GM21576 (cell line): ENCODE results near the gene ADAM22.

Experiments
- ATAC-seq: cut with Tn5 transposase; IDR thresholded peaks from one replicate; pipeline ENCODE4 v1.9.1; 2021; ENCODE audit warnings: mild to moderate bottlenecking, moderate library complexity; ENCODE audit not compliant: unreplicated experiment

Gene ADAM22

DNA sequence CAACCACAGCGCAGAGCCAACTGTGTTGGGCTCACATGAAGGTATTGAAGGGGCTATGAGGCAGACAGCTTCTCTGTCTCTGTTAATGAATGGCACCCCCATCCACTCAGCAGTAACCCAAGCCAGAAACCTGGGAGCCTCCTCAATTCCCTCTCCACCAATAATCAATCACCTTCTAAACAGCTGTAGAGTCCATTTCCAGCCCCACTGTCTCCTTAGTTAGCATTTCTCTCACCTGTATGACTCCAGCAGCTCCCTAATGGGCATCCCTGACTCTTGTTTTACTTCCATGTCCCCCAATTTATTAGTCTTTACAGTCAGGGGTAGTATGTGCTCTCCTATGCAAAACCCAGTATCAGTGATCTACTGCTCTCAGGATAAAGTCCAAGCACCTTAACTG lies 278.9 kb downstream of the ADAM22 start:
- ATAC-seq = no peak

DNA sequence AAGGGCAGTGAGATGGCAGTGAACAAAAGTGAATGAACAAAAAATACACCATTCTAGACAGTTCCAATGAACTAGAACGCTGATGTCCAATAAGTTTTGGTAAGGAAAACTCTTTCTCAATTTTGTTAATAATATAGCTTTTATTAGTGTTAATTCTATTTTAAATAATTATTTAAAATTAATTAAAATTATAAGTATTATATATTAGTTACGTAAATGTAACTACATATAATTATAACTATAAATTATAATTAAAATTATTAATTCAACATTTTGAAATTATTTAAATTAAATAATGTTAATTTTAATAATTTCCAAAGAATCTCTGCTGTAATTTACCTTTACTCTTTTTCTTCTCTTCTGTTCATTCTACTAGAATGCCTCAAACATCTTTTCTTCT lies 280.4 kb downstream of the ADAM22 start:
- no peak for ATAC-seq

DNA sequence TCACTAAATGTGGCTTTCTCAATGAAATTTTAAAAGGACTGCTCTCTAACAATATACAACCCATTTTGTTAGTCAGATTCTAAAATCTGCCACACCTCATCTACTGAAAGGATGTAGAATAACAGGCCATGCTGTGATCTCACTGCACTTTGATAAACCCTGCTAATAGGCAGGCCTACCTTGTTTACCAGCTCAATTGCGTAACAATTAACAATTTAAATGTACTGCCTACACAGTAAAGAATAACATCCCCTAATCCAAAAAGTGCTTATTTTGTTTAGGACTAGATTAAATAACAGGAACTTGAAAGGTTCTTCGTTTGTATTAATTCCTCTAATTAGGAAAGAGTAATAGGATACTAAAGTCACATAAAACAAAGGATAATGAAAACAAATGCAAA lies 281.2 kb downstream of the ADAM22 start:
- no peak for ATAC-seq

DNA sequence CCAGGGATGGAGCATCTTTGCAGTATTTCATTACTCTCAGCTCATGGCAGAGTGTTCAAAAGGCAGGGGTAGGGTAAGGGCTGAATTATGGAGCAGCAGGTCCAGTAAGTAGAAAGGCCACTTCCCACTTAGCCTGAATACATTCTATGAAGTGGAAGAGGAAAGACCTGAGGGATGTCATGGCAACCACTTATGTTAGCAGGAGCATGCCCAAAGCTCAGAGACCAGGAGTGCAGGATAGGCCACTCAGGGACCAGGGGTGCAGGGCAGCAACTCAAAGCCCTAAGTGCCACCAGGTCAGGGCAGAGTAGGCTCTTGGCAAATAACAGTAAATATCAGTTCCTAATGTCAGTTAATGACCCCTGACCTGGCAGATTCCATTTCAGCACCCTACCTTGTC lies 282.2 kb downstream of the ADAM22 start:
- ATAC-seq = no peak

DNA sequence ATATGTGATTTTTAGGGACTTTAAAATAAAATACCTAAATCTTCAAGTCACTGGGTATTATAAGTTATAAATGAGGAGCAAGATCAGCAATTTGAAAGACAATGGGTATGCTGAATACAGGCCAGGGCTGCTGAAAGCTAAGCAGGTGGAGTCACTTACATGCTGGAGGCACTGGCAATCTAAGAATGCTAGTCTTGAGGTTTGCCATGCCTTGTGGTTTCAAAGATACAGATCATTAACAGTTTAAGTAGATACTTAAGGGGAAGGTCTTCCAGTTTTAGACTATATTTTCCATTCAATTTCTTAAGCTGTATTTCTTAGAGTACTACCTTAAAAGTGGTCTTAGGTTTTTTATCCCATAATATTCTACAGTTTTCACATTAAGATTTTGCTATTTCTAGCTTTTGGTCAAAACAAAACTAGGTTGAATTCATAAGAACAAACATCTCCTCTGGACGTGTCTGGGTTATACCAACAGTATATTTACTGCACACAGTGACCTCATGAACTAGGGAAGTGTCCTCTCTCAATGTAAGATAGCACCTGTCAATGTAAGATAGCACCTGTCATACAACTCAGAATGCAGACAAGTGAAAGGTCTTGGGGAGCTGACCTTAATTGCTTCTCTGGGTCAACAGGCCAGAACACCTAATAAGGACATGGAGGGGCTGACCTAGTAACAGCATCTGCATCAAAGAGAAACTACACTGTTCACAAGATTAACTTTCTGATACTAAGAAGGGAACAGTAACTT lies 283.8 kb downstream of the ADAM22 start:
- ATAC-seq = peak; percentile 78

DNA sequence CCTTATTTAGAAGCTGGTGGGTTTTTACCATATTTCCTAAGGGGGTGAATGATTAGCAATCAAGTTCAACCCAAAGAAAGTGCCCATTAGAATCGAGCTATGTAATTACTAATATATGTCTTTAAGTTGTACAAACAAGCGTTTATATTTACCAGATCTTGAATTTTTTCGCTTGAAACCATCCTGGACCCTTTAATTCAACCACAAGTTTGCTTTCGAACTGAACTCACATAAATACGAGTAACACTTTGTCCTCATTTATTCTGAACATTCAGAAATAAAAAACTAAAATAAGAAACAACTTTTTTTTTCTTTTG lies 284.3 kb downstream of the ADAM22 start:
- no peak for ATAC-seq

DNA sequence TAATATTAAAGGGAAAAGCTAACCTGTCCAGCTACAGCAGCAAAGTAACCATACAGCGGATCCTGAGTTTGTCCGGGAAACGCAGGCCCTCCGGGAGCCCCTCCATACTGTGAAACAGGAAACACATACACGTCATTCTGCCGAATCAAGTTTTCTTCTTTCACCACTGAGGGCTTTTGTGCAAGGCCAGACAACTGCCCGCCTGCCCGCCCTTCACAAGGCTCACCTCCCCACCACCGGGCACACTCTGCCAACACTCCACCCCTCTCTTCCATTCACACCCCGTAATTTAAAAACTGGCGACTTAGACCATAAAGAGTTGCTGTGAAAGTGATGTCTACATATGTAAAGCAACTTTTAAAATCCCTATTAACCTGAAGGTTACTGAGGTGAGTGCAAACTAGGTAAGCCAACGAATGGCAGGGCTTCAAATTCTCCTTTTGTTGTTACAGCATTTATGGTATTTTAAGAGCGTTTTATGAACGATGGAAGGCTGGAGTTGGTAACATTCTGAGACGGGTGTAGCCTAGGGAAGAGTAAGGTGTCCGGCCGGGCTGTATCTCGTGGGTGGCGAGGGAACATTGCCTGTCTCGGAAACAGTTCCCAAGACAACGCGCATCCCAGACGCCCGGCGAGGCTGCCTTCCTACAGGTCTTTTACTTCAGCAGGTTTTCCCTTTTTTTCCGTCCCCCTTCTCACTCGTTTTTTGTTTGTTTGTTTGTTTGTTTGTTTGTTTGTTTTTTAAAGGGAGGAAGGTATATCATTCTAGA lies 285.0 kb downstream of the ADAM22 start:
- ATAC-seq = peak; percentile 36

DNA sequence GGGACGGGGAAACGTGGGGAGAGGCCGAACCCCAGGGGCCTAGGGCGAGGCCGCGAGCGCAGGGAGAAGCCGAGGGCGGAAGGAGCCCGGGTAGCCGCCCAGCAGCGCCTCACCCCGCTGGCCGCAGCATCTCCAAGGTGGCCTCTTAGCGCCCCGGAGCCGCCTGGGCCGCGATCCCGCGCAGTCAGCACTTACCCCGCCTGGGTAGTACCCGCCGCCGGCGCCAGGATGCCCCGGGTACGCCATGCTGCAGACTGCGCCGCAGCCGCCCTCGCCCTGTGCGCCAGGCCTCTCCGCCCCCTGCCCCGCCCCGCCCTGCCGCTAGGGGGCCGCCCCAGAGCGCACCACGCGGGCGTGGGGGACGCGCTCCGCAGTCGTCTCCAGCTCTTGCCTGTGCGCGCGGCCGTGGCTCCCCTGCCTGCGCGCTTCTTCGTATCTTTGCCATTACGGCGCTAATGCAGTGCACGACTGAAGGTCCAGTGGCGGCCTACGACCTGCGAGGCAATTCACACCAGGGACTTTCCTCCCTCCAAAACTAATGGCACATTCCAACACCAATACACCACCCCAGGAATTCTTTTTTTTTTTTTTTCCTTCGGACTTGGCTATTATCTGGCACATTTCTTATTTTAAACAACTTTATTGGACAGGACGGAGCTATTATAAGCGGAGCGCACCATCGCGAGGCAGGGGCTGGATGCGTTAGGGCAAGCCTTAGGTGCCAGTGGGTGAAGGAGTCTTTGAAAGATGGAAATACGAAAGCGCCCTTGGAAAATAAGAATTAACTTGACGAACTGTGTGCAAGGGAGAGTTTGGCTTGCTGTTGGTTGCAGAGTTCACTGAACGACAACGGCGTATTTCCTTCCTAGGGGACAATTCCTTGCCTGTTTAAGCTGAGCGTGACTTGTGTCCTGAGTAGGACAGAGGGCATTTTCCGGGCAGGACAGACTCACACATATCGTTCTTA lies 286.0 kb downstream of the ADAM22 start, which contains the start of gene SRI:
TSS of gene SRI (minus strand) at position 258 of the 967 bp plus-strand sequence. CDS start at position 246, 12 bp downstream.
- ATAC-seq = peak; percentile 61

DNA sequence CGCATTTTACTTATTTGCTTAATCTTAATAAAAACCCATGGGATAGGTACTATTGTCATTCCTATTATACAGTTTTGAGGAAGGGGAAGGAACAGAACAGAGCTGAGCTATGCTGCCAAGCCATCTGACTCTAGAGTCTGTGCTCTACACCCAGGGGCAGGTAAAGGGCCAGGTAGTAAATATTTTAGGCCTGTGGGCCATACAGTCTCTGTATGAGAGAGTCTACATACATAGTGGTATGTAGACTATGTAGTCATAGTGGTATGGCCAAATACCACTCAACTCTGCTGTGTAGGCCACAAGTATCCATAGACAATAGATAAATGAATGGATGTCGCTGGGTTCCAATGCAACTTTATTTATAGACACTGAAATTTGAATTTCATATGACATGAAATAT lies 289.2 kb downstream of the ADAM22 start:
- ATAC-seq = no peak

DNA sequence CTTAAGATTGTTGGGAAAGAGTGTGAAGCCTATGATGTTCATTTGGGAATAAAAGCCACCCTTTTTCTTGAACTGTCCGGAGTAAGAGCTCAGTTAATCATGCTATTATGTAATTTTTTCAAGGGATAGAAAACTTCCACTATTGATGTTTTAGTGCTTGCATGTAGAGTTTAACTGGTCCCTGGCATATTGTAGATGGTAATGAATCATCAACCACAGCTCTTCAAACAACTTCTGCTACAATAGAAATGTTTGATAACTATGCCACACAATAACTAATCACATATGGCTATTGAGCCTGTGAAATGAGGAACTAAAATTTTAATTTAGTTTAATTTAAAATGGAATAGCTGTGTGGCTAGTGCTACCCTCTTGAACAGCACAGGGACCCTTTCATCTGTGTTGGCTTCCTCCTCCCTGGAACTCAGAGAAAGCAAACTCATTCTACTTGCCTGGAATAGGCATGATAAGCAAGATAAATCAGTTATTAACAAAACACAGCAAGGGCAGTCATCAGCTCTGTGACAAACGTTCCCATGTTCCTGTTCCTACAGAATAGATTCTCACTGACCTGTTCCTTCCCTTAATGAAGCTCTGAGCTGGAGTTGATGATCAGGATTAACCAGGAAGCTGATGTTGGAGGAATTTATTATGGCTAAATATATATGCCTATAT lies 290.7 kb downstream of the ADAM22 start:
- ATAC-seq = no peak

DNA sequence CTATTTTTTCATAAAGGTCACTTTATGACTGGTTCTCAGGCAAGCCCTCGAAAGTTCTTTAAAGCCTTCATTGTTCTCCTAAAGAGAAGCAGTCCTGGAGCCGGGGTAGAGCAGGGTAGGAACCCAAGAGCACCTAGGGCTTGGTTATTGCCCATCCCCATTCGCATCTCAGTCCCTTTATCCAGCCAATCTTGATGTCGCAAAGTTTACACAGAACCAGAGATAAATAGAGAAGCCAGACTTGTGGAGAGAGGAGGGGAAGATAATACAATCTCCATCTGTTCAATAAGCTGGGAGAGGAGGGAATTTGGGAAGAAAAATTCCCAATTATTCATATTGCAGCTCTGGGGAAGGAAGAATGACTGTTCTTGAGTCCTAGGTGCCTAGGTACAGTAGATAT lies 292.1 kb downstream of the ADAM22 start:
- no peak for ATAC-seq

DNA sequence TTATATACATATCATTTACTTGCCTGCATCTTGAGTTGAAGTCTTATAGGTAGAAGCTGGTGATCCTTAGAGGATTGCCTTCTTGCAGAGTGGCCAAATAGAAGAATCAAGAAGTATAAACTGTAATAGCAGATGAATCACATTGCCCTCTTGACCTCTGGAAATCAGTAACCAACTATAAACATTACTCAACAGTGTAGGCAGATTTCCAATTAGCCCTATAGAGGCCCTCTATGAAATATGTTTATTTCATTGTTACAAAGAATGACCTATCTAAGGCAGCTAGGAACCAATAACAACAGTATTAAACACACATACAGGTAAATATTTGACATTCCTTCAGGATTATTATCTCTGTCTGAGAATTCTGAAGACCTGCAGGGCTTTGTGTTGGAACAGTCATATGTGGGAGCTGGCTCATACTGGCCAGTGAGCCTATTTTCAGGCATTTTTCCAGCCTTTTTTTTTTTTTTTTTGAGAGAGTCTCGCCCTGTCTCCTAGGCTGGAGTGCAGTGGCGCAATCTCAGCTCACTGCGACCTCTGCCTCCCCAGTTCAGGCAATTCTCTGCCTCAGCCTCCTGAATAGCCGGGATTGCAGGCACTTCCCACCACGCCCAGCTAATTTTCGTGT lies 292.9 kb downstream of the ADAM22 start:
- ATAC-seq = no peak

DNA sequence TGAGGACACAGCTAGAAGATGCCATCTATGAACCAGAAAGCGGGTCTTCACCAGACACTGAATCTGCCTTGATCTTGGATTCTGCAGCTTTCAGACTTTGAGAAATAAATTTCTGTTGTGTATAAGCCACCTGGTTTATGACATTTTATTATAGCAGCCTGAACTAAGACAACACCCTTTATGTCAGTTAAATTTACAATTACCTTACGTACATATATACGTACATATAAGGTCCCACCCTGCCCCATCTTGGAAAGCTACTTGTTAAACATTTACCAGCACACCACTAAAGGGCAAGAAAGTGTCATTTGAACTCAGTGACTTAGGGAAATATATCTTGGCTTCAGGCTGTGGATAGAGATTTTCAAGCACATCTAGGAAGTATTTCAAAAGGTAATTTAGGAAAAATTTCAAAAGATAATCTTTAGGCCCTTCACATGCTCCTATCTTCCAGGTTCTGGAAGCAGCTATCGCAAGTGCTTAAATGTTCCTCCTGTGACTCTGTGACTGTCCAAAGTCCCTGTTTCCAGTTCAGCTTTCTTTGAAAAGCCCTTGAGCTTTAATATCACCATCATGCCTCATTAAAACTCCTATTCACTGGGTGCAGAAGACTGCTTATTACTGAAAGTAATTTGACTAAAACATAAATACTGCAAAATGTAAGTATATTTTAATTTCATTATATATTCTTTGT lies 295.4 kb downstream of the ADAM22 start:
- ATAC-seq = no peak

DNA sequence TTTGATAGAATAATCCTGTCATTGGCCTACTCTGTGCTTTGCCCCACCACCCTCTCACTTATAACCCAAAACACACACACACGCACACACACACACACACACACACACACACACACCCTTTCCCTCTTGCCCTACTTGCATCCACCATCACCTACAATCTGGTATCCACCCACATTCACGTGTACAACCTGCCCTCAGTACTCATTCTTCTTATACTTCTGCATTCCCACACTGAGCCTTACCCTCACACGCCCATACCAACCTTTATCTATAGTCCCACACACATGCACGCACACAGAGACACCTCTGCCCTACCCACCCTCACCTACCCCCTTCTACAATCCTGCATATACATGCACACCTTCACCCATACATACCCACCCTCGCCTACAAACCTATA lies 296.6 kb downstream of the ADAM22 start:
- ATAC-seq = no peak

DNA sequence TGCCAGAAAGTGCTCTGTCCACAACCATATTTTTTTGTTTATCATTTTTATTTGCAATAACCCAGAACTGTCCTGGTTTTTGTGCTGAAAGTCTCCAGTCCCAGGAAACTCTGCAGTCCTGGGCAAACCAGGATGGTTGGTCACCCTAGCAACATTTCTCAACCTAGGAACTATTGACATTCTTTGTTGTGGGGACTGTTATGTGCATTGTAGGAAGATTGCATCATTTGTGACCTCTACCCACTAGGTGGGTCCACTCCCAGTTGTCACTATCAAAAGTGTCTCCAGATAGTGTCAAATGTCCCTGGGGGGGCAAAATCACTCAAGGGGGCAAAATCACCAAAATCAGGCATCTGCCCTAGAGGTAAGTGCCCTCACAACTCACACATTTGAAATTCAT lies 299.8 kb downstream of the ADAM22 start:
- no peak for ATAC-seq

DNA sequence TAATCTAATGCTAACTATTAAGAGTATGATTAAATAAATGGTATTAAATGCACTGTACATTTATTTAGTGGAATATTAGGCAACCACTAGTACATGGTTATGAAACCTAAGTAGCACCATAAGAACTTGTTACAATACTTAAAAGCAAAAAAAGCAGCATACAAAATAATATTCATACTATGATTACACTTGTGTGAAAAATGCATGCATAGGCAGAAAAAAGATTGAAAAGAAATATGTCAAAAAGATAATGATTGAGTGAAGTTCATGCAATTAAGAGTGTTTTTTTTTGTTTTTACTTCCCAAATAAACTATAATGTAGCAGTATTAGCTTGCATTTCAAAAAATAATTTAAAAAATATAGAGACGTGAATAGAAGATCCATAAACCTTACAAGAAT lies 305.8 kb downstream of the ADAM22 start:
- ATAC-seq = no peak

DNA sequence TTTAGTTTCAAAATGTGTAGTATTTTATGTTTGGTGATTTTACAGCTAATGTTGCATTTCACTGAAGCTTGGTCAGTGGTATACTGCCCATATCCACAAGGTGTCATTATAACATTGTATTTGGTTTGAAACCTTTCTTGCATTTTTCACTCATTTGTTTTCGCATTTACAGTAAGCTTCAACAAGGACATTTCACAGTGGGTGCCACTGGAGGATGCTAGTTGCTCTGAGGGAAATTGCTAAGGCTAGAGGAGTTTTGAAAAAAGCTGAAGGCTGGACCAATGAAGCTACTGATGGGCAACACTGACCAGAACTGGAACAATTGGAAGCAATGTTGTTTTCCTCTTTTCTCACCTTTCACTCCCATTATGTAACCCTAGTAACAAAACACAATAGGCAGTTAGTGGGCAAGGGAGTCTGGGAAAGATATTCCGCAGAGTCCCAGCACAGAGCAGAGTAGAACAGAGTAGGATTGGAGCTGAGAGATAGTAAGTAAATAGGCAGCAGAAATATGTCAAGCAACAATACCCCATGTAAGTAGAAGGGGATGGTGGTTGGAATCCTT lies 309.4 kb downstream of the ADAM22 start:
- peak; percentile 83 for ATAC-seq

DNA sequence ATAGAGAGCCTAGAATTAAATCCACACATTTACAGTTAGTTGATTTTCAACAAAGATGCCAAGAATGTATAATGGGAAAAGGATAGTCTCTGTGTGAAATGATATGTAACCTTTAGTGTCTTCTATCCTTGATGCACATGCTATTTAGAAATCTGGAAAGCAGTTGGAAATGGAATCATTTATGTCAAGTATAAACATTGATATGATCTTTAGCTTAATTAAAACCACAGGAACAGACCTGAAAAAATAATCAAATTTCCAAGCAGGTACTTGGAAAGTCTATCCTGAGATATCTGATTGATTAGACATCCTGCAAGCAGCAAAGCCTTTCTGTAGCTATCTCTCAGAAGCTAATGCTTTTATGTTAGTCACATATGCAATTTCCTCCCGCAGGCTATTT lies 310.2 kb downstream of the ADAM22 start:
- ATAC-seq = no peak
